GM21381 (cell line): ENCODE results near the gene TDRKH.
A peak's percentile ranks its signal among the peaks of the same experiment; 100 is the strongest.
"Not testable (repeated sequence)": the region's sequence is repeated elsewhere in the genome, so short reads cannot be mapped to it uniquely, and the experiment has no call there.

Source experiments
- ATAC-seq: cut with Tn5 transposase; IDR thresholded peaks from one replicate; pipeline ENCODE4 v1.9.1; 2021; ENCODE audit warnings: mild to moderate bottlenecking, moderate library complexity; ENCODE audit not compliant: unreplicated experiment

Gene TDRKH

GRCh38 chr1:151768351-151769066 is 21.8 kb downstream of the TDRKH start:
- not testable (repeated sequence) for ATAC-seq

GRCh38 chr1:151763990-151764389 is 26.3 kb downstream of the TDRKH start:
- ATAC-seq: no peak

DNA sequence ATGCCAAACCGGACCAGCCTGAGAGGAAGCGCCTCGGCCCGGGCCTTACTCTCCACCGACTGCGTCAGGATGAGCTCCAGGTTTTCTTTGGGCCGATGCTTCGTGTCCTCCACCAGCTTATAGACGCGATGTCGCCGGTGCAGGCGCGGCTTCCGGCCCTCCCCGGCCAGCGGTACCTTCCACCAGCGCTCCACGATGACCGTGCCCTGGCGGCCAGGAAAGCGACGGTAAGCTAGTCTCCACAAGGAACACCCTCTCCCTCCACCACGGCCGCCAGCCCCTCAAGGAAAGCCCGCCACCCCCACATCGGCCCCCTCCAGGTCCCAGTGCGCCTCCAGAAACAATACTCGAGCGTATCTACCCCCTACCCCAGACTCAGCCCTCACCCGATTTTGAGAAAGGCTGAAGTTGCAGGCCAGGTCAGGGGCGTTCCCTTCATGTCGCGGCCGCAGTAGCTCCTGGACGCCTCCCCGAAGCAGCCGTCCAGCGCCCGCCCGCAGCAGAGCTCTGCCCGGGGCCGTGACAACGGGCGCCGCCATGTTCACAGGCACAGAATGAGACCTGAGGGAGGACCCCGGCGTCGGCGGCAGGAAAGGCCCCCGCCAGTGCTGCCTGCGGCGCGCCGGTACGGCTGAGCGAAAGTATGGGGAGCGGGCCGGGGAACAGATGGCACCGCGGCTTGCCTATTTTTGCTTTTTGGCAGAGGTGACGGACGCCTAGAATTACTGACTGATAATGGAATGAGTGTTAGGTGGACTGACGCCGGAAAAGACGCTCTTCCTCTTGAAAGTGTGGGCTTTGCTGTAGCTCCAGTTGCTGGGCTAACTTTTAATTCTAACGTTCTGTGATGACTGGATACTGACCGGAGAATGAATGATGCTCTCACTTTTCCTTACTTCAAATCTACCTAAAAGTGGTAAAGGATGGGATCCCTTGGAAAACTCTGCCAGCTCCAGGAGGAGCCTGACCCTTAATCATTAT is 27.1 kb downstream of the TDRKH start, which contains the start of gene MRPL9:
MRPL9 (minus strand) TSS at position 556 of the 981 bp plus-strand sequence; CDS start at position 539, 17 bp downstream.
- ATAC-seq: peak; percentile 90

DNA sequence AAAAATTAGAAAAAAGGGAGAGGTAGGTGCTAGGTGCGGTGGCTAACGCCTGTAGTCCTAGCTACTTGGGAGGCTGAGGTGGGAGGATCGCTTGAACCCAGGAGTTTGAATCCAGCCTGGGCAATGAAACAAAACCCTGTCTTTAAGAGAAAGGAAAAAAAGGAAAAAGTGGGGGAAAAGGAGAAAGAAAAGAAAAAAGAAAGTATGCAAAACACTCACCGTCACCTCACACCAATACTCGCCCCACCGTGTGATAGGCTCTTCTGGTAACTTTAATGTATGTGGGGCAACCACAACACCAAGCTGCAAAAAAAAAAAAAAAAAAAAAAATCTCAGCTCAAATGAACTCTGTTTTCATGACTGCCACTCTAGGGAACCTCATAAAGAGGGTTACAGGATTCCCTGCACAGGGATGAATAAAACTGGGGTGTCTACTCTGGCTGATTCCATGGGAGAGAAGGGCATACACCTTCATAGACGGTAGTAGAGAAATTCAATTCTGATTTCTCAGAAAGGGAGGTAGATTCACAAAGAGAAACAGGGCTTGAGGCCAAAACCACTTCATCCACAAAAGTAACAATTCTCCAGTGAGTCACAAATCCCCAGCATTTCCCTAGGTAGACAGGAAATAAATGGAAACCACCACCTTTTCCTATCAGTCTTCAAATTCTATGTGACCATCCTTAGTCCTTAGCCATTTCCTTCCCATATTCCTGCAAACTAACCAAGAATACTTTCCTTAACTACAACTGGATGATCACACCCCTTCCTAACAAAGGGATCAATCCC is 29.5 kb downstream of the TDRKH start:
- ATAC-seq: no peak

GRCh38 chr1:151759241-151759640 is 31.1 kb downstream of the TDRKH start:
- ATAC-seq: no peak

- ATAC-seq: no peak
Observed at GRCh38 chr1:151756291-151756690, 34.0 kb downstream of the TDRKH start.

DNA sequence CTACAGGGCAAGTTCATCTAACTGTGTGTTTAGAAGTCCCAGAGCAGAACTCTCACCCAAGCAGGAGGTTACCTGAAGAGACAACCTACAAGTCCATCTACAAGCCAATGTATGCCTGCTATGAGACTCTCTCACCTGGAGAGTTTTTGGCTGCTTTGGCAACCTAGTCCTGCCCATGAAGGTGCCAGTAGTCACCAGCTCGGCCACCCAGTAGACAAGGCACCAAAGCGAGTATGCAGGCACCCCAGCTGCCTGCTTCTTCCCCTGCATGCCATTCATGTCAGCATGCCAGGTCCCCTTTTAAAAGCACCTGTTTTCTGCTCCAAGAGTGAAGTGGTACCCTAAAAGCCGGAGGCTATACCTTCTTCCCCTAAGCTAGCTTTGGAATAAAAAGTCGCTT is 48.8 kb downstream of the TDRKH start:
- no peak for ATAC-seq

DNA sequence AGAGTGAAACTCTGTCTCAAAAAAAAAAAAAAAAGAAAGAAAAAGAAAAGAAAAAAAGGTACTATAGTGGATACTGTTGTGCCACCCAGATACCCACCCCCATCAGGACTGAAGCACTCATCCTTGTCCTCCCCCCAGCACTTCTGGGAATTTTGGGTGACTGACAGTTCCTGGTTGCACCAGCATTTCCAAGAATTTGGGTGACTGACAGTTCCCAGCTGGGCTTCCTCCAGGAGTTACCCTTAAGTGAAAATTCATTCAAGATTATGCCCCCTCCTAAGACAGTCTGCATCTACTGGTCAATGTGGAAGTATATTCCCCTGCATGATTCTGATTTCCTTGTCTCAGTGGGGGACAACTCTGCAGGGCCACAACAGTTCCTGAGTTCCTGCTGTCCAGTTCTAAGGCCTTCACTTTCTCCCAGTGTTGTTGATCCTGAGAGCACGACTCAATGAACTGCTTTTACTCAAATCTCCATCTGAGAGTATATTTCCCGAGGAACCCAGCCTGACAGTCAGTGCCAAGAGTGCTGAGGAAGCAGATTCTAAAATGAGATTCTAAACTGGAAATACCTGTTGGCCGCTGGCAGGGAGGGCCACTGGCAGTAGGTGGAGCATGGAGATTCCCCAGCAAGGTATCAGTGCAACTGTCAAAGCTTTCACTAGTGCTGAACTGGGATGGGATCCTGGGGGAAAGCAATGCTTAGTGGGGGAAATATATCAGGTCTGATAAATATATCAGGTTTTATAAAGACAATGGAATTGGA is 50.5 kb downstream of the TDRKH start:
- no peak for ATAC-seq

DNA sequence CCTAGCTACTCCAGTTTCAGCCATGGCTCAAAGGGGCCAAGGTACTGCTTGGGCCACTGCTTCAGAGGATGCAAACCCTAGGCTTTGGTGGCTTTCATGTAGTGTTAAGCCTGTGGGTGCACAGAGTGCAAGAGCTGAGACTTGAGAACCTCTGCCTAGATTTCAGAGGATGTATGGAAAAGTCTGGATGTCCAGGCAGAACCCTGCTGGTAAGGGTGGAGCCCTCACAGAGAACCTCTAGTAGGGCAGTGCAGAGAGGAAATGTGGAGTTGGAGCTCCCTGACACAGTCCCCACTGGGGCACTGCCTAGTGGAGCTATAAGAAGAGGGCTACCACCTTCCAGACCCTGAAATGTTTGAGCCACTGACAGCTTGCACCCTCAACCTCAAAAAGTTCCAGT is 52.8 kb downstream of the TDRKH start:
- ATAC-seq: no peak

DNA sequence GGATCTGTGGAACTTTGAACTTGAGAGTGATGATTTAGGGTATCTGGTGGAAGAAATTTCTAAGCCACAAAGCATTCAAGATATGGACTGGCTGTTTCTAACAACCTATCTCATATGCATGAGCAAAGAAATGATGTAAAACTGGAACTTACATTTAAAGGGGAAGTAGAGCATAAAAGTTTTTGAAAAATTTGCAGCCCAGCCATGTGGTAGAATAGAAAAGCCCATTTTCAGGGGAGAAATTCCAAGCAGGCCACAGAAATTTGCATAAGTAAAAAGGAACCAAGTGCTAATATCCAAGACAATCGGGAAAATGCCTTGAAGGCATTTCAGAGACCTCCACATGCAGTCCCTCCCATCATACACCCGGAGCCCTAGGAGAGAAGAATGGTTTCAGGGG is 53.3 kb downstream of the TDRKH start:
- ATAC-seq: no peak

DNA sequence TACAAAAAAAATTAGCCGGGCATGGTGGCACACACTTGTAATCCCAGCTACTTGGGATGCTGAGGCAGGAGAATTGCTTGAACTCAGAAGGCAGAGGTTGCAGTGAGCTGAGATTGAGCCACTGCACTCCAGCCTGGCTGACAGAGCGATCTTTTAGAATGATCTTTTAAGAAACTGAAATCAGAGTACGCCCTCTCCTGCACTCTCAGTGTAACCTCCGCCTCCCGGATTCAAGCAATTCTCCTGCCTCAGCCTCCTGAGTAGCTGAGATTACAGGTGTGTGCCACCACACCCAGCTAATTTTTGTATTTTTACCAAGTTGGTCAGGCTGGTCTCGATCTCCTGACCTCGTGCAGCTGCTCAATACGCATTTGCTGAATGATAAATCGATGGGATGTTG is 56.3 kb downstream of the TDRKH start:
- ATAC-seq: not testable (repeated sequence)

GRCh38 chr1:151733126-151733525 is 57.2 kb downstream of the TDRKH start:
- ATAC-seq: no peak

GRCh38 chr1:151729966-151730291 is 60.4 kb downstream of the TDRKH start:
- no peak for ATAC-seq

DNA sequence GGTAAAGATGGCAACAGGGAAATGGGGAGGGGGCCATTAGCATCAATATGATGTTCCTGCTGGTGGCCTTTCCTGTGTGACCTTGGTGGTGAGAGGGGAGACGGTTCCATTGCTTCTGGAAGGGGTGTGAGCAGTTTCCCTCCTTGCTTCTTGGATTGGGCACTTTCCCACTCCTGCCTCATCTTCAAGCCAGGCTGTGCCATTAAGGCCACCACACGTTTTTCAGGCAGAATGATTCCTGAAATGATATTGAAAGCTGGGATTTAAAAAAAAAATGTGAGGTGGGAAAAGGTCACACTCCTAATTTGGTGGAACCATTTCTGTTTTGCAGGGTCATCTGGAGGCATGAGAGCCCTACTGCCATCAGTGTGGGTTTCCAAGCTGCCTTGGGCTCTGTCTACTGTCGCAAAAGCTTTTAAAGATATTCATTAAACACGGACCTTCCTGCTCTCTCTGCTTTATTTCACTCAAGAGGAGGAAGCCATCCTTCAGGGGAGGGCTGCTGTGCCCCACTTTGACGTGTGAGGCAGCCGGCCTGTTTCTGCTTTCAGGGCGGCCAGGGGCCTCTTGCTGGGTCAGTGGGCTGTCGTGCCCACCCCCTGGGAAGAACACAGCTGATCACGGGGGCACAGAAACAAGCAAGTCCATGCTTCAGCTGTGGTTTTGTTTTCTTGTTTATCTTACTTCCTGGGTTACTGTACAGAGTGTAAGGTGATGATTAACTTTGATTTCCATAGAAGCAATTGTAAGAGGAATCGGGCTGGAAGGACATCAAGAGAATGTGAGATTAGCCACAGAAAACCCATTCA is 60.9 kb downstream of the TDRKH start:
- no peak for ATAC-seq

GRCh38 chr1:151728151-151729054 is 61.9 kb downstream of the TDRKH start:
- ATAC-seq: no peak

DNA sequence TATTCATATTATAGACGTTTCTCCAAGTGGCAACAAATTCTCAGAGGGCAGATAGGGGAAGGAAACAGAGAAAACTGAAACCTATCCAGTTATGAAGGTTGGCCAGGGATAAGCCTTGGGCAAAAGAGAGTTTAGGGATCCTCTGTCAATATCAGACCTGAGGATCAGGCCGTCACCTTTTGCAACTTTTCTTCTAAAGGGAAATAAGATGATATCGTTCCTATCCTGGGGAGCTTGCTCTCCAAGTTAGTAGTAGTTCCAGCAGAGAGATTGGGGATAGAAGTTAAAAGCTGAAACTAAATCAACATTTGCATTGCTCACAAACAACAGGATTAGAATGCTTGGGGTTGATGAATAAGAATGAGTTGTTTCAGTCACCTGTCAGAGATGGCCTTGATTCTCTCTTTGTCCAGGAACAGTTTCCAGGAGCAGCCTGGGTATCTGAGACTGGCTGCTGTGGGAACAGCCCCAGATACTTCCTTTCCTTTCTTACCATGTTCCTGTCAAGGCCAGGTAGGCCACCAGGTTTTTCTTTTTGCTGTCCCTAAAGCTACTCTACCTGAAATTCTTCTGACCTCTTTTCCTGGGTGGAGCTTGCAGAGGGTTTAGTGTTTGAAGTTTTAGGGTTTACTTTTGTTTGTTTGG is 66.5 kb downstream of the TDRKH start:
- ATAC-seq: no peak
